Activated naive CD4-positive, alpha-beta T cell treated with anti-CD3 and anti-CD28 coated beads for 36 hours (primary cell): ENCODE measurements around the gene GRIK5. TPM values are rescaled to one million over a fixed set of nuclear protein-coding genes. Genes with fewer than 3 reads are reported as not detected.

Source experiments
- CTCF ChIA-PET: fragments of 350-600 bp; sonication (Branson Sonifier 250); formaldehyde crosslinking; loops from one replicate; lab custom pipeline; 2021; ENCODE audit warnings: antibody characterized with exemption; lab: Charles Lee
- DNase-seq: peaks from one replicate; pipeline ENCODE4 v3.0.0-alpha.2; 2020
- H3K27ac Mint-ChIP-seq: one replicate; pipeline ENCODE4 v1.8.0; 2021; ENCODE audit warnings: mild to moderate bottlenecking, mixed read lengths
- H3K27me3 Mint-ChIP-seq: one replicate; pipeline ENCODE4 v1.8.0; 2021; ENCODE audit warnings: low read depth, mixed read lengths
- H3K36me3 Mint-ChIP-seq: one replicate; pipeline ENCODE4 v1.8.0; 2021; ENCODE audit warnings: low read depth, mixed read lengths
- H3K4me1 Mint-ChIP-seq: one replicate; pipeline ENCODE4 v1.8.0; 2021; ENCODE audit warnings: low read depth, mixed read lengths
- H3K4me3 Mint-ChIP-seq: one replicate; pipeline ENCODE4 v1.8.0; 2021; ENCODE audit warnings: mild to moderate bottlenecking, moderate library complexity, mixed read lengths
- H3K9me3 Mint-ChIP-seq: one replicate; pipeline ENCODE4 v1.8.0; 2021; ENCODE audit warnings: mixed read lengths
- intact Hi-C: fragments of 100-400 bp; cut with micrococcal nuclease; formaldehyde crosslinking; loops from one replicate; pipeline ENCODE4 v1.15.1; 2023
- total RNA-seq, 2 experiments: library from RNA; stranded (reverse); gene quantifications; one replicate each; pipeline ENCODE4 v1.2.3, GENCODE V29; 2021

GRIK5 gene
- total RNA-seq, 2 experiments from 2014 or later = 1.9 to 2.2 TPM

- Mint-ChIP-seq H3K4me3 (no peak overlapping the region), H3K4me1 (peaks cover 14% of the 10 kb centered on the region), H3K27ac (no peak overlapping the region), H3K36me3 (peaks cover 30% of the 10 kb centered on the region), H3K27me3 (no peaks in the 10 kb centered on the region), H3K9me3 (no peaks in the 10 kb centered on the region)
- CTCF ChIA-PET = interaction anchor here (0.5 to 1.0 kb wide), 3 partner anchors 8 to 322 kb away, joined by 3 to 5 read pairs (median 3); no protein-coding TSS in a partner anchor
- DNase-seq = no peak
- intact Hi-C loops = no loop called here
These were observed 23.9 kb upstream of the GRIK5 start for GRCh38 chr19:42093926-42094325.

- H3K27ac Mint-ChIP-seq = no peak overlapping the region
- CTCF ChIA-PET = interaction anchor here (1.0 kb wide), 1 partner anchor 8 kb away, joined by 3 read pairs; no protein-coding TSS in a partner anchor
- peaks cover 18% of the 10 kb centered on the region for H3K4me1 Mint-ChIP-seq
- no peak for DNase-seq
- no peaks in the 10 kb centered on the region for H3K9me3 Mint-ChIP-seq
- H3K27me3 Mint-ChIP-seq = no peaks in the 10 kb centered on the region
- intact Hi-C loops = no loop called here
- H3K36me3 Mint-ChIP-seq = peaks cover 29% of the 10 kb centered on the region
- H3K4me3 Mint-ChIP-seq = no peak overlapping the region
These were observed 23.5 kb upstream of the GRIK5 start for GRCh38 chr19:42093505-42093904.

GRCh38 chr19:42092350-42092749 lies 22.3 kb upstream of the GRIK5 start:
- CTCF ChIA-PET = no interaction called here
- Mint-ChIP-seq H3K9me3 (no peaks in the 10 kb centered on the region), H3K36me3 (peaks cover 26% of the 10 kb centered on the region), H3K4me3 (no peak overlapping the region), H3K27ac (no peak overlapping the region), H3K27me3 (no peaks in the 10 kb centered on the region), H3K4me1 (peaks cover 20% of the 10 kb centered on the region)
- DNase-seq = peak; percentile 58
- intact Hi-C loops = no loop called here

GRCh38 chr19:42091742-42092141 lies 21.7 kb upstream of the GRIK5 start:
- CTCF ChIA-PET = no interaction called here
- intact Hi-C loops = no loop called here
- Mint-ChIP-seq H3K4me3 (no peak overlapping the region), H3K27ac (no peak overlapping the region), H3K9me3 (no peaks in the 10 kb centered on the region), H3K36me3 (peaks cover 25% of the 10 kb centered on the region), H3K4me1 (peaks cover 20% of the 10 kb centered on the region), H3K27me3 (no peaks in the 10 kb centered on the region)
- no peak for DNase-seq

GRCh38 chr19:42091300-42091699 lies 21.3 kb upstream of the GRIK5 start:
- CTCF ChIA-PET = no interaction called here
- no peaks in the 10 kb centered on the region for H3K9me3 Mint-ChIP-seq
- H3K4me3 Mint-ChIP-seq = no peak overlapping the region
- no peak for DNase-seq
- H3K27me3 Mint-ChIP-seq = no peaks in the 10 kb centered on the region
- no peak overlapping the region for H3K27ac Mint-ChIP-seq
- H3K4me1 Mint-ChIP-seq = peaks cover 20% of the 10 kb centered on the region
- intact Hi-C loops = no loop called here
- peaks cover 25% of the 10 kb centered on the region for H3K36me3 Mint-ChIP-seq

- CTCF ChIA-PET = interaction anchor here (0.6 to 0.8 kb wide), 3 partner anchors 8 to 74 kb away, joined by 3 to 6 read pairs (median 3); no protein-coding TSS in a partner anchor
- no peak for DNase-seq
- intact Hi-C loops = no loop called here
- H3K27ac Mint-ChIP-seq = no peak overlapping the region
- no peaks in the 10 kb centered on the region for H3K9me3 Mint-ChIP-seq
- H3K4me3 Mint-ChIP-seq = no peak overlapping the region
- peaks cover 20% of the 10 kb centered on the region for H3K4me1 Mint-ChIP-seq
- H3K27me3 Mint-ChIP-seq = no peaks in the 10 kb centered on the region
- peaks cover 25% of the 10 kb centered on the region for H3K36me3 Mint-ChIP-seq
These were observed 20.7 kb upstream of the GRIK5 start for GRCh38 chr19:42090672-42091071.

- Mint-ChIP-seq H3K27me3 (no peaks in the 10 kb centered on the region), H3K9me3 (no peaks in the 10 kb centered on the region), H3K4me1 (peaks cover 20% of the 10 kb centered on the region), H3K27ac (no peak overlapping the region), H3K36me3 (peaks cover 17% of the 10 kb centered on the region), H3K4me3 (no peak overlapping the region)
- DNase-seq = no peak
- CTCF ChIA-PET = interaction anchor here (0.8 kb wide), 1 partner anchor 19 kb away, joined by 6 read pairs; no protein-coding TSS in a partner anchor
- intact Hi-C loops = no loop called here
These were observed 19.8 kb upstream of the GRIK5 start for GRCh38 chr19:42089772-42090171.

- H3K4me3 Mint-ChIP-seq = no peak overlapping the region
- H3K27ac Mint-ChIP-seq = no peak overlapping the region
- H3K27me3 Mint-ChIP-seq = no peaks in the 10 kb centered on the region
- CTCF ChIA-PET = no interaction called here
- H3K9me3 Mint-ChIP-seq = no peaks in the 10 kb centered on the region
- no peak for DNase-seq
- H3K36me3 Mint-ChIP-seq = peaks cover 13% of the 10 kb centered on the region
- H3K4me1 Mint-ChIP-seq = peaks cover 20% of the 10 kb centered on the region
- intact Hi-C loops = no loop called here
These were observed 19.3 kb upstream of the GRIK5 start for GRCh38 chr19:42089191-42089750.

GRCh38 chr19:42088471-42089190 lies 18.6 kb upstream of the GRIK5 start:
- no peak overlapping the region for H3K27ac Mint-ChIP-seq
- CTCF ChIA-PET = no interaction called here
- no peak for DNase-seq
- no peak overlapping the region for H3K4me3 Mint-ChIP-seq
- H3K27me3 Mint-ChIP-seq = no peaks in the 10 kb centered on the region
- H3K9me3 Mint-ChIP-seq = no peaks in the 10 kb centered on the region
- peaks cover 8% of the 10 kb centered on the region for H3K36me3 Mint-ChIP-seq
- intact Hi-C loops = no loop called here
- peaks cover 20% of the 10 kb centered on the region for H3K4me1 Mint-ChIP-seq

- Mint-ChIP-seq H3K27ac (no peak overlapping the region), H3K27me3 (no peaks in the 10 kb centered on the region), H3K4me3 (no peak overlapping the region), H3K4me1 (peaks cover 19% of the 10 kb centered on the region), H3K9me3 (no peaks in the 10 kb centered on the region), H3K36me3 (peaks cover 6% of the 10 kb centered on the region)
- CTCF ChIA-PET = interaction anchor here (0.7 kb wide), 1 partner anchor 90 kb away, joined by 3 read pairs; no protein-coding TSS in a partner anchor
- DNase-seq = no peak
- intact Hi-C loops = no loop called here
These were observed 17.0 kb upstream of the GRIK5 start for GRCh38 chr19:42086770-42087550.

- no peak overlapping the region for H3K4me3 Mint-ChIP-seq
- intact Hi-C loops = no loop called here
- no peaks in the 10 kb centered on the region for H3K27me3 Mint-ChIP-seq
- no peak overlapping the region for H3K27ac Mint-ChIP-seq
- DNase-seq = no peak
- CTCF ChIA-PET = interaction anchor here (0.7 kb wide), 1 partner anchor 89 kb away, joined by 3 read pairs; no protein-coding TSS in a partner anchor
- H3K4me1 Mint-ChIP-seq = peaks cover 26% of the 10 kb centered on the region
- H3K36me3 Mint-ChIP-seq = peaks cover 11% of the 10 kb centered on the region
- H3K9me3 Mint-ChIP-seq = no peaks in the 10 kb centered on the region
These were observed 16.3 kb upstream of the GRIK5 start for GRCh38 chr19:42086188-42086736.

- DNase-seq = no peak
- Mint-ChIP-seq H3K4me1 (peaks cover 11% of the 10 kb centered on the region), H3K9me3 (no peaks in the 10 kb centered on the region), H3K4me3 (no peak overlapping the region), H3K27ac (no peak overlapping the region), H3K27me3 (no peaks in the 10 kb centered on the region), H3K36me3 (peaks cover 10% of the 10 kb centered on the region)
- intact Hi-C loops = no loop called here
- CTCF ChIA-PET = no interaction called here
These were observed 13.5 kb upstream of the GRIK5 start for GRCh38 chr19:42083537-42083936.
